ENCODE measurements around the gene JAKMIP2.

- TF ChIP-seq ZNF335 (tag by site-specific recombination; conservative IDR thresholded peaks at IDR 0.05) (no peak), ZFP41 (tag by site-specific recombination; IDR thresholded peaks at IDR 0.05; ENCODE audit: borderline replicate concordance) (no peak), TCF7L2 (IDR thresholded peaks at IDR 0.05; ENCODE audit: borderline replicate concordance, low read depth, low read length) (no peak), ZNF747 (tag by site-specific recombination; IDR thresholded peaks at IDR 0.05) (no peak), ZBTB20 (tag by site-specific recombination; IDR thresholded peaks at IDR 0.05) (no peak), REPIN1 (tag by site-specific recombination; IDR thresholded peaks at IDR 0.05; ENCODE audit: low read depth) (no peak)
- TF ChIP-seq, protein P1, sequence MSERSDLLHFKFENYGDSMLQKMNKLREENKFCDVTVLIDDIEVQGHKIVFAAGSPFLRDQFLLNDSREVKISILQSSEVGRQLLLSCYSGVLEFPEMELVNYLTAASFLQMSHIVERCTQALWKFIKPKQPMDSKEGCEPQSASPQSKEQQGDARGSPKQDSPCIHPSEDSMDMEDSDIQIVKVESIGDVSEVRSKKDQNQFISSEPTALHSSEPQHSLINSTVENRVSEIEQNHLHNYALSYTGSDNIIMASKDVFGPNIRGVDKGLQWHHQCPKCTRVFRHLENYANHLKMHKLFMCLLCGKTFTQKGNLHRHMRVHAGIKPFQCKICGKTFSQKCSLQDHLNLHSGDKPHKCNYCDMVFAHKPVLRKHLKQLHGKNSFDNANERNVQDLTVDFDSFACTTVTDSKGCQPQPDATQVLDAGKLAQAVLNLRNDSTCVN (tag by site-specific recombination; optimal IDR thresholded peaks at IDR 0.05), result no peak
- TF ChIP-seq, protein P2, sequence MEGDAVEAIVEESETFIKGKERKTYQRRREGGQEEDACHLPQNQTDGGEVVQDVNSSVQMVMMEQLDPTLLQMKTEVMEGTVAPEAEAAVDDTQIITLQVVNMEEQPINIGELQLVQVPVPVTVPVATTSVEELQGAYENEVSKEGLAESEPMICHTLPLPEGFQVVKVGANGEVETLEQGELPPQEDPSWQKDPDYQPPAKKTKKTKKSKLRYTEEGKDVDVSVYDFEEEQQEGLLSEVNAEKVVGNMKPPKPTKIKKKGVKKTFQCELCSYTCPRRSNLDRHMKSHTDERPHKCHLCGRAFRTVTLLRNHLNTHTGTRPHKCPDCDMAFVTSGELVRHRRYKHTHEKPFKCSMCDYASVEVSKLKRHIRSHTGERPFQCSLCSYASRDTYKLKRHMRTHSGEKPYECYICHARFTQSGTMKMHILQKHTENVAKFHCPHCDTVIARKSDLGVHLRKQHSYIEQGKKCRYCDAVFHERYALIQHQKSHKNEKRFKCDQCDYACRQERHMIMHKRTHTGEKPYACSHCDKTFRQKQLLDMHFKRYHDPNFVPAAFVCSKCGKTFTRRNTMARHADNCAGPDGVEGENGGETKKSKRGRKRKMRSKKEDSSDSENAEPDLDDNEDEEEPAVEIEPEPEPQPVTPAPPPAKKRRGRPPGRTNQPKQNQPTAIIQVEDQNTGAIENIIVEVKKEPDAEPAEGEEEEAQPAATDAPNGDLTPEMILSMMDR (tag by site-specific recombination; IDR thresholded peaks at IDR 0.05), result no peak
Observed at GRCh38 chr5:147555176-147555575, 227.4 kb downstream of the JAKMIP2 start.
